ENCODE results near the gene MGAM2. TPM values are rescaled to one million over a fixed set of nuclear protein-coding genes. Genes with fewer than 3 reads are reported as not detected.

The MGAM2 gene
- total and polyA plus RNA-seq, 2 of the 8 experiments (the other 6 are each of a cell fraction or from before 2014, with no cell fraction given): 0.02 TPM; not detected in 1

DNA sequence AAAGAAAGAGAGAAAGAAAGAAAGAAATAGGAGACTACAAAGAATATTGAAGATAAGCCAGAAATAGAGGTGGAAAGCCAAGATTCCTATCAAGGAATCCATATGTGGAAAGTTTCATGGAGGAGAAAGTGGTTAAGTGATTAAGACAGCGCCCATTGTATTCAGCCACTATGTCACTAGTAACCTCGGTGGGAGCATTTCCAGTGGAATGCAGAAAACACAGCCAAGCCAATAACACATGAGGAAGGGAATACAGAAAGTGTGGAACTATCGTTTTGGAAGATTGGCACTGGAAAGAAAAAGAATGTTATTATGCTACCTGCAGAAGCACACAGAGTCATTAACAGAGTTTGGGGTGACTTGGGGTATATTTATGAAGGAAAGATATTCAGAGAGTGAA is 2.7 kb downstream of the MGAM2 start:
- Histone ChIP-seq H4K20me1 (replicated peaks in 1 of 2; ENCODE audit: control insufficient read depth in 1 of 2, insufficient read depth in 2 of 2, low read length in 2 of 2) (no peaks in the 10 kb centered on the region), H4K5ac (ENCODE audit: insufficient read length, low read depth, low read length) (no peak overlapping the region), H2BK120ac (replicated peaks; ENCODE audit: low read depth, low read length) (no peak overlapping the region), H3K36me3 (ENCODE audit: control insufficient read depth in 2 of 4, insufficient read depth in 4 of 4, low read length in 3 of 4) (no peaks in the 10 kb centered on the region), H2AFZ (ENCODE audit: low read length) (no peak overlapping the region), H3K4me2 (ENCODE audit: insufficient read depth in 1 of 2, low read depth in 2 of 2, low read length in 2 of 2) (no peak overlapping the region), H3K4me1 (replicated peaks in 1 of 4; ENCODE audit: control insufficient read depth in 3 of 4, insufficient read depth in 4 of 4, low read length in 3 of 4) (peaks cover 0 to 7% (median 3%) of the 10 kb centered on the region in 4 experiments; a peak in 4 of 7 replicates), H3K4me3 (ENCODE audit: extremely low read depth in 1 of 4, insufficient read depth in 2 of 4, low read depth in 3 of 4, low read length in 4 of 4) (no peak overlapping the region), H3K27me3 (replicated peaks in 1 of 4; ENCODE audit: control insufficient read depth in 3 of 4, extremely low read depth in 1 of 4, insufficient read depth in 3 of 4, low read length in 3 of 4) (no peaks in the 10 kb centered on the region), H3K18ac (ENCODE audit: extremely low read depth, low read length) (no peak overlapping the region), H2BK5ac (ENCODE audit: low read depth, low read length) (no peak overlapping the region), H3K14ac (ENCODE audit: insufficient read length) (no peak overlapping the region), H3K4ac (replicated peaks; ENCODE audit: insufficient read length, low read depth, low read length) (no peak overlapping the region), H3K79me1 (ENCODE audit: low read depth, low read length) (no peaks in the 10 kb centered on the region), H3K56ac (replicated peaks; ENCODE audit: insufficient read length, low read depth, low read length) (no peak overlapping the region), H2BK12ac (ENCODE audit: low read depth, low read length) (no peak overlapping the region), H3K23me2 (ENCODE audit: low read depth, low read length) (no peaks in the 10 kb centered on the region; the same call in 1 of the 2 replicates), H4K91ac (replicated peaks; ENCODE audit: insufficient read length, low read length) (no peak overlapping the region), H2AK5ac (ENCODE audit: low read depth, low read length) (no peak overlapping the region), H3K9ac (replicated peaks in 1 of 4; ENCODE audit: extremely low read depth in 1 of 4, low read depth in 3 of 4, low read length in 3 of 4) (no peak overlapping the region), H3K27ac (ENCODE audit: low read depth, low read length) (no peak overlapping the region), H4K8ac (ENCODE audit: extremely low read depth, insufficient read depth, low read length) (no peak overlapping the region), H3K9me3 (ENCODE audit: insufficient read depth in 2 of 2, low read depth in 1 of 2, low read length in 1 of 2) (no peaks in the 10 kb centered on the region), H2BK15ac (ENCODE audit: low read length) (no peak overlapping the region), H2BK20ac (ENCODE audit: low read length) (no peak overlapping the region), H3K23ac (ENCODE audit: insufficient read length) (no peak overlapping the region), H3K79me2 (ENCODE audit: control insufficient read depth in 1 of 2, insufficient read depth in 2 of 2, low read length in 2 of 2) (no peaks in the 10 kb centered on the region)
- DNase-seq (ENCODE audit: low read depth in 1 of 2, low spot score in 2 of 2): no peak
- TF ChIP-seq BRCA1 (IDR thresholded peaks at IDR 0.05; ENCODE audit: low read depth, low read length) (no peak), ASH2L (IDR thresholded peaks at IDR 0.05; ENCODE audit: low read length) (no peak), EGR1 (IDR thresholded peaks at IDR 0.05; ENCODE audit: borderline replicate concordance, low read depth, low read length) (no peak), CEBPB (IDR thresholded peaks at IDR 0.05; ENCODE audit: low read depth, low read length) (no peak), YY1 (IDR thresholded peaks at IDR 0.05; ENCODE audit: low read depth, low read length) (no peak), RBBP5 (IDR thresholded peaks at IDR 0.05; ENCODE audit: borderline replicate concordance, low read depth, low read length) (no peak), EZH2 (IDR thresholded peaks at IDR 0.05; ENCODE audit: low read depth, low read length, severe bottlenecking) (no peak), JUN (IDR thresholded peaks at IDR 0.05; ENCODE audit: low read depth, low read length) (no peak), FOSL1 (IDR thresholded peaks at IDR 0.05; ENCODE audit: insufficient read depth, low read depth, low read length) (no peak), SP1 (IDR thresholded peaks at IDR 0.05; ENCODE audit: low read depth, low read length) (no peak)
- ChIA-PET CTCF (ENCODE audit: partially characterized antibody) (no interaction called here), POLR2A (ENCODE audit: partially characterized antibody) (no interaction called here)
- FAIRE-seq: no peak
- WGBS, 2 experiments (ENCODE audit: extremely low coverage in 1 of 2, insufficient coverage in 1 of 2, insufficient read length in 1 of 2, insufficient replicate concordance in 2 of 2, low coverage in 1 of 2, low lambda C conversion rate in 2 of 2, missing lambda C conversion rate in 1 of 2): 92% methylated on average over 3 of the region's 3 CpGs; no CpG with 5 or more reads in 1 of the 2 experiments

Measured in H1 (cell line).